ENCODE results near the gene PRLR. TPM values are rescaled to one million over a fixed set of nuclear protein-coding genes. Genes with fewer than 3 reads are reported as not detected.

Gene PRLR
- total RNA-seq, 1 experiment from 2014 or later = 0.59 TPM

GRCh38 chr5:35205606-35206005, 24.7 kb downstream of the PRLR start:
- Mint-ChIP-seq H3K4me3 (ENCODE audit: low read depth, unreplicated experiment) (no peak overlapping the region), H3K4me1 (ENCODE audit: low read depth, unreplicated experiment) (no peaks in the 10 kb centered on the region), H3K36me3 (ENCODE audit: insufficient read depth, unreplicated experiment) (no peaks in the 10 kb centered on the region), H3K27ac (ENCODE audit: unreplicated experiment) (no peak overlapping the region), H3K27me3 (ENCODE audit: unreplicated experiment) (peaks cover 14% of the 10 kb centered on the region), H3K9me3 (ENCODE audit: low read depth, unreplicated experiment) (no peaks in the 10 kb centered on the region)
- DNase-seq = no peak
- CTCF ChIA-PET = interaction anchor here (0.6 kb wide), 1 partner anchor 453 kb away, joined by 3 read pairs; no protein-coding TSS in a partner anchor
- intact Hi-C loops (cut with micrococcal nuclease; ENCODE audit: unreplicated experiment) = loop anchor here (10.0 kb wide), 1 partner anchor 251 kb away; no protein-coding TSS in a partner anchor
- no peak for TF ChIP-seq CTCF (IDR thresholded peaks at IDR 0.05; ENCODE audit: unreplicated experiment)
- BruUV-seq (replicated peaks) = no TSS peak

DNA sequence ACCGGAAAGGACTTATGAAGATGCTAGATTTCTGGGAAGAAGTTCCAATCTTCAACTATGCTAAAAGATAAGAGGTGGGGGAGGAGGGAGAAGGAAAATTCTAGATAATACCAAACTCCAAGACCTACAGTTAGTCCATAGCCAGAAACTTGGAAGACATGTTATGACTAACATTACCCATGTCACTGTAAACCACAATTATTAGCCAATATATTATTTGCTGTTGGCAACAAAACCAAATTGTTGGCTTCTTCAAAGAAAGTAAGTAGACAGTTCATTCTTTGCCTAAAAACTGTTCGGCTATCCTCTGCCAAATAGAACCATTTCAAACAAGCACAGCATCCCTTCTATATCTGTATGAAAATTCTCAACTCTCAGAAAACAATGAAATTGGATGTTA, 25.1 kb downstream of the PRLR start:
- no peak overlapping the region for H3K27ac Mint-ChIP-seq (ENCODE audit: unreplicated experiment)
- H3K9me3 Mint-ChIP-seq (ENCODE audit: low read depth, unreplicated experiment) = no peaks in the 10 kb centered on the region
- H3K27me3 Mint-ChIP-seq (ENCODE audit: unreplicated experiment) = peaks cover 14% of the 10 kb centered on the region
- DNase-seq = no peak
- H3K4me1 Mint-ChIP-seq (ENCODE audit: low read depth, unreplicated experiment) = no peaks in the 10 kb centered on the region
- H3K4me3 Mint-ChIP-seq (ENCODE audit: low read depth, unreplicated experiment) = no peak overlapping the region
- CTCF ChIA-PET = no interaction called here
- no peaks in the 10 kb centered on the region for H3K36me3 Mint-ChIP-seq (ENCODE audit: insufficient read depth, unreplicated experiment)
- intact Hi-C loops (cut with micrococcal nuclease; ENCODE audit: unreplicated experiment) = loop anchor here (10.0 kb wide), 1 partner anchor 250 kb away; no protein-coding TSS in a partner anchor
- no TSS peak for BruUV-seq (replicated peaks)
- TF ChIP-seq CTCF (IDR thresholded peaks at IDR 0.05; ENCODE audit: unreplicated experiment) = no peak

- H3K4me1 Mint-ChIP-seq (ENCODE audit: low read depth, unreplicated experiment) = no peaks in the 10 kb centered on the region
- H3K4me3 Mint-ChIP-seq (ENCODE audit: low read depth, unreplicated experiment) = no peak overlapping the region
- H3K27ac Mint-ChIP-seq (ENCODE audit: unreplicated experiment) = no peak overlapping the region
- CTCF ChIA-PET = no interaction called here
- intact Hi-C loops (cut with micrococcal nuclease; ENCODE audit: unreplicated experiment) = loop anchor here (10.0 kb wide), 1 partner anchor 249 kb away; no protein-coding TSS in a partner anchor
- no peaks in the 10 kb centered on the region for H3K9me3 Mint-ChIP-seq (ENCODE audit: low read depth, unreplicated experiment)
- peaks cover 17% of the 10 kb centered on the region for H3K27me3 Mint-ChIP-seq (ENCODE audit: unreplicated experiment)
- no peak for TF ChIP-seq CTCF (IDR thresholded peaks at IDR 0.05; ENCODE audit: unreplicated experiment)
- no peaks in the 10 kb centered on the region for H3K36me3 Mint-ChIP-seq (ENCODE audit: insufficient read depth, unreplicated experiment)
- no TSS peak for BruUV-seq (replicated peaks)
- DNase-seq = no peak
These were observed 26.9 kb downstream of the PRLR start for GRCh38 chr5:35203403-35203802.

DNA sequence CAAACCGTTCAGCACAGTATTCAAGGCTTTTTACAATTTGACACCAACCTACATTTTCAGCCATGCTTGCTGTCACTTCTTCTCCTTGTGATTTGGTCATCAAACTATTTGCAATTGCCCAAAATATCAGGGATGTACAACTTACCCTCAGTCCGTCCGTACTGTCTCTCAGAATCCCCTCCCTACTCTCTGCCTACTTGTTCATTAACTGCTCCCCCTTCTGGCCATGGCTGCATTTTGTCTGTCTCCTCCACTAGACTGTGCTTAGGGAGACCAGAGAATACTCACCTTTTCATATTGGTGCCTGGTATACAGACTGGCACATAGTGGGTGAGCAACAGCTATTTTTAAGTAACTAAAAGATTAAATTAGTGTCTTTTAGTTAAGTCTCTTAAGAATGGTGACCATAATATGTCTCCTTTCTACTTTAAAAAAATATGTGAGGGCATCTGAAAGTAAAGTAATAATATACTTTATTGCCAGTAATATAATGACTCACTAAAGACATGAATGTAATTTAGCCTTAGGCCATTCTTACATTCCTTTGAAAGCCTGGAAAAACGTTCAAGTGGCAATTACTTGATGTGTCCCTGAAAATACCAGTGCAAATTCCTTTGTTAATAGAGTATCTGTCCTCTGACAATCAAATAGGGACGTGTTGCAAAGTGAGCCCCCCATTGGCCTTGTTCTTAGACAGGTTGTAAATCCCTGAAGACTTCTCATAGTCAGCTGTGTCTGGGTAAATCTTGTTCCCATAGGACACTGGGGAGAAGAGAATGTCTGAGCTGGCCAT, 27.8 kb downstream of the PRLR start:
- intact Hi-C loops (cut with micrococcal nuclease; ENCODE audit: unreplicated experiment) = loop anchor here (1.0 to 10.0 kb wide), 2 partner anchors 113 to 248 kb away; no protein-coding TSS in a partner anchor
- no peaks in the 10 kb centered on the region for H3K36me3 Mint-ChIP-seq (ENCODE audit: insufficient read depth, unreplicated experiment)
- H3K4me1 Mint-ChIP-seq (ENCODE audit: low read depth, unreplicated experiment) = no peaks in the 10 kb centered on the region
- peaks cover 26% of the 10 kb centered on the region for H3K27me3 Mint-ChIP-seq (ENCODE audit: unreplicated experiment)
- peak; percentile 29 for TF ChIP-seq CTCF (IDR thresholded peaks at IDR 0.05; ENCODE audit: unreplicated experiment)
- no peak overlapping the region for H3K27ac Mint-ChIP-seq (ENCODE audit: unreplicated experiment)
- CTCF ChIA-PET = no interaction called here
- peak; percentile 59 for DNase-seq
- H3K4me3 Mint-ChIP-seq (ENCODE audit: low read depth, unreplicated experiment) = no peak overlapping the region
- no peaks in the 10 kb centered on the region for H3K9me3 Mint-ChIP-seq (ENCODE audit: low read depth, unreplicated experiment)
- BruUV-seq (replicated peaks) = no TSS peak

Measured in Calu3 (cell line).